BE2C (cell line): ENCODE measurements around the gene ANKS1A.

Source experiments
- DNase-seq: peaks from one replicate; pipeline ENCODE4 v3.0.0-alpha.2; 2020
- H3K27me3 ChIP-seq: fragments of 250-450 bp; sonication (Bioruptor Pico); 2 replicates; pipeline ENCODE4 v1.5.1; 2020; ENCODE audit warnings: mild to moderate bottlenecking
- H3K36me3 ChIP-seq: fragments of 250-450 bp; sonication (Bioruptor Pico); 2 replicates; pipeline ENCODE4 v1.5.1; 2020; ENCODE audit warnings: mild to moderate bottlenecking
- H3K4me1 ChIP-seq: fragments of 250-450 bp; sonication (Bioruptor Pico); 2 replicates; pipeline ENCODE4 v1.5.1; 2020
- H3K4me3 ChIP-seq: 2 replicates; pipeline ENCODE4 v1.5.1; 2011; ENCODE audit warnings: low read depth, low read length
- H3K9me3 ChIP-seq: fragments of 250-450 bp; sonication (Bioruptor Pico); 2 replicates; pipeline ENCODE4 v1.5.1; 2020
- TF ChIP-seq, protein P1 (sequence below): IDR thresholded peaks from 2 replicates; pipeline ENCODE4 v1.5.1; 2012; ENCODE audit warnings: mild to moderate bottlenecking, low read depth, low read length

The ANKS1A gene

DNA sequence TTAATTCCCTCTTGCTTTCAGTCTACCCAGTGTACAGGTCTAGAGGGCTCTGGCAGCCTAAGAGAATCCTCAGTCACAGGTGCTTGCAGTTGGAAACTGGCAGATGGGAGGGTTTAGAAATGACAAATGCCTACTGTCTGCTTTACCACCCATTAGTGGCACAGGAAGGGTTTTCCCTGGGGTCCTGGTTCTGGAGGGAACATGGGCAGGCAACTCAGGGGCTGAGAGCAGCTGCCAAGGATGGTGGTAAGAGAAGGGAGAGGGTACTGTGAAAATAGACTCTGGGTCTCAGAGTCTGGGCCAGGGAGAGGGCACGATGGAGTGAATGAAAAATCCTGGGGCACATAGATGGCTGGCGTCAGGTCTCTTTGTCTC is 148.6 kb downstream of the ANKS1A start:
- no peak for DNase-seq
- no peak overlapping the region for H3K4me3 ChIP-seq
- H3K27me3 ChIP-seq = no peaks in the 10 kb centered on the region
- TF ChIP-seq, protein P1, sequence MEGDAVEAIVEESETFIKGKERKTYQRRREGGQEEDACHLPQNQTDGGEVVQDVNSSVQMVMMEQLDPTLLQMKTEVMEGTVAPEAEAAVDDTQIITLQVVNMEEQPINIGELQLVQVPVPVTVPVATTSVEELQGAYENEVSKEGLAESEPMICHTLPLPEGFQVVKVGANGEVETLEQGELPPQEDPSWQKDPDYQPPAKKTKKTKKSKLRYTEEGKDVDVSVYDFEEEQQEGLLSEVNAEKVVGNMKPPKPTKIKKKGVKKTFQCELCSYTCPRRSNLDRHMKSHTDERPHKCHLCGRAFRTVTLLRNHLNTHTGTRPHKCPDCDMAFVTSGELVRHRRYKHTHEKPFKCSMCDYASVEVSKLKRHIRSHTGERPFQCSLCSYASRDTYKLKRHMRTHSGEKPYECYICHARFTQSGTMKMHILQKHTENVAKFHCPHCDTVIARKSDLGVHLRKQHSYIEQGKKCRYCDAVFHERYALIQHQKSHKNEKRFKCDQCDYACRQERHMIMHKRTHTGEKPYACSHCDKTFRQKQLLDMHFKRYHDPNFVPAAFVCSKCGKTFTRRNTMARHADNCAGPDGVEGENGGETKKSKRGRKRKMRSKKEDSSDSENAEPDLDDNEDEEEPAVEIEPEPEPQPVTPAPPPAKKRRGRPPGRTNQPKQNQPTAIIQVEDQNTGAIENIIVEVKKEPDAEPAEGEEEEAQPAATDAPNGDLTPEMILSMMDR = no peak
- no peaks in the 10 kb centered on the region for H3K4me1 ChIP-seq
- H3K9me3 ChIP-seq = no peaks in the 10 kb centered on the region
- H3K36me3 ChIP-seq = no peaks in the 10 kb centered on the region; the same call in 1 of the 2 replicates

DNA sequence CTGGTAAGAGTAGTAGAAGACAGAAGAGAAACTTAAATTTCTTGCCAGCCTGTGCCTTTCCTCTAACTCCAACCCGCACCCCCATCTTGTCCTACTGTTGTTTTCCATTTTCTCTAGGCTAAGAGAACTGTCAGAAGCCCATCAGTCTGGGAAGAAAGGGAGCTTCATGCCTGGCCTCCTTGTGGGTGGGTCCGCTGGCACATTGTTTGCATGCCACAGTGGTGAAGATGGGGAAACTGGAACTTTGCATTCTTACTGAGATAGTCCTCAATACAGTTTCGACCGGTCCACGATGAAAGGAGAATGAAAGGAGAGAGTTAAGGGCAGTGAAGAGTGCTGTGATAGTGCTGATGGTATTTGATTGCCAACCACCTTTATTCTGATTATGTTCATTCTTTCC is 149.0 kb downstream of the ANKS1A start:
- TF ChIP-seq, protein P1 = no peak
- Histone ChIP-seq H3K36me3 (no peaks in the 10 kb centered on the region; the same call in 1 of the 2 replicates), H3K4me1 (no peaks in the 10 kb centered on the region), H3K4me3 (no peak overlapping the region), H3K9me3 (no peaks in the 10 kb centered on the region), H3K27me3 (no peaks in the 10 kb centered on the region)
- no peak for DNase-seq

DNA sequence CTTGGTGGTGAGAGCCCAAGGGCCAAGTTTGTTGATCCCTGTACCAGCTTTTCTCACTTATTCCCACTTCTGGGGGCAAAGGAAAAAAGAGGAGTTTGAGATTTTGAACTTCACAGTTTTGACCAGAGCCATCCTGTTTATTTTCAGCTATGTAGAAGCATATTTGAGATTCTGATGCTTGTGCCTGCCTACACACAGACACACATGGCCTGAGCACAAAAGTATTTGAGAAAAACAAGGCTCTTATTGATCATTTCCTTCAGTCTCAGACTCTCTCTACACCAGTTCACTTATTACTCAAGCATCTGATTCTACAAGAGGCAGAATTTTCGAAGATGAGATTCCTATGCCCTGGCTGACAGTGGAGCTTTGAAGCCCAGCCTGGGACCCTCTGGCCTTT is 151.3 kb downstream of the ANKS1A start:
- no peak for DNase-seq
- no peaks in the 10 kb centered on the region for H3K27me3 ChIP-seq
- no peaks in the 10 kb centered on the region; the same call in 1 of the 2 replicates for H3K4me1 ChIP-seq
- no peaks in the 10 kb centered on the region for H3K9me3 ChIP-seq
- no peaks in the 10 kb centered on the region; the same call in 1 of the 2 replicates for H3K36me3 ChIP-seq
- TF ChIP-seq, protein P1 = no peak
- H3K4me3 ChIP-seq = no peak overlapping the region

DNA sequence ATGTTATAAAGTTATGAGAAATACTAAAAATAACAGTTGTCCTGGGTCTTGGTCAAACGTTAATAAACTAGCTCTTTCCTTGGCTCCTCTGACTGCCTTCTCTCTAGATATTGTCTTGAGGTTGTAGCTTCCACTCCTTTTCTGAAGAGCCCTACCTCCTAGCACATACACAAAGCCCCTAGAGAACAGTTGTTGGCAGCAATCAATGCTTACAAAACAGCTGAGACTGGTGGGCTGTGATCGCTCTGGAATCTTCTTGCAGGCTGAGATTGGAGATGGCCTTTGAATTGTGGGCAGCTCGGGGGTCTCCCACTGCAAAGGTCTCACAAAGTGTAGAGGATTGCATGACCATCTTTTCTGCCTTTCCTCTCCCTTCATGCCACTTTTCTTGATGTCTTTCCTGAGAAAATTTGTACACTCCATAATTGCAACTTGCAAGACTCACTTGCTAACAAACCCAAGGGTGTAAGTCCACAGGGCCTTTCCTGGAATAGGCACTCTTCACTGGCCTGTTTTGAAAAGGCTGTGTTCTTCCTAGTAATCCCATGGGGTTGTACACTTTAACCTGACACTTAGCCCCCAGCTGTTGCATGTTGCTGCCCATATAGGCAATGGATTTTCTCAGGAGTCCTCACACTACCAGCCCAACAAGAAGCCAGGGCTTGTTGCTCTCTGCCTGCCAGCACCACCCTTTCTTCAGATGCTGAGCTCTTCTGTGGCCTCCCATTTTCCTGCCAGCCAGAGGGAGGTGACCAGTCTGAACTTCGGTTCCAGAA is 152.2 kb downstream of the ANKS1A start:
- Histone ChIP-seq H3K4me1 (no peaks in the 10 kb centered on the region; the same call in 1 of the 2 replicates), H3K36me3 (no peaks in the 10 kb centered on the region; the same call in 1 of the 2 replicates), H3K4me3 (no peak overlapping the region), H3K9me3 (no peaks in the 10 kb centered on the region), H3K27me3 (no peaks in the 10 kb centered on the region)
- DNase-seq = no peak
- TF ChIP-seq, protein P1 = no peak

DNA sequence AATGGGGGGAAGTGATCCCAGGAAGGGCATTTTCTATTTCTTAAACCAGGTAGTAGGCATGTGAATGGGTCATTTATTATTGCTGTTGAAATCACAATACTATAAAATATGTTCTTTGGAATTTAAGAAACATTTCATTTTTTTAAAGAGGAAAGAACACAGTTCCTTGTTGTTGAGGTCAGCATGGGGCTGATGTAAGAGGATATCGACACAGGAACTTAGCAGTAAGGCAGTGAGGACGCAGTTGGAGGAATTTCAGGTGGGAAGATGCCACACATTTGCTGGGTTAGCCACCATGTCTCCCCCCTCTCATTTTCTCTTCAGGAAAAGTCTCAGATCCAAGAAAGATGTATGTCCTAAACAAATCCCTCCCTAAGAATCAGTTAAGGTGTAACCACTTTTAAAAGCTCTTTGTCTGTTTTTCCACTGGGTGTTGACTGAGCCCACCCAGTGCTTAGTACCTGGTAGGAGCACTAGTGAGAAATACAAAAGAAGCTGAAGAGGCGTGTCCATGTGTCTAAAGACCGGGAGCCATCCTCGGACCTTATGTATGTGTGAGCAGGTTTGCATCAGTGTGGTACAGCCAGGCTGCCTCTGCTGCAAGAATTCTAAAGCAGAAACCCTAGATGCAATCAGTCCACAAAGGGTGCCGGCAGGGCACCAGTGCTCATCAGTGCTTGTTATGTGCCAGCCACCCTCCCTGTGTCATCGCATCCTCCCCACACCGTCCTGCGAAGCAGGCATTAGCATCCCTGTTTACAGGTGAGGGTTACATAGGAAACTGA is 153.2 kb downstream of the ANKS1A start:
- TF ChIP-seq, protein P1 = no peak
- no peak overlapping the region for H3K4me3 ChIP-seq
- no peaks in the 10 kb centered on the region for H3K27me3 ChIP-seq
- H3K9me3 ChIP-seq = no peaks in the 10 kb centered on the region
- DNase-seq = no peak
- no peaks in the 10 kb centered on the region; the same call in 1 of the 2 replicates for H3K36me3 ChIP-seq
- H3K4me1 ChIP-seq = no peaks in the 10 kb centered on the region; the same call in 1 of the 2 replicates
